Gastrocnemius medialis (tissue), 4 donors: ENCODE results near the gene AP3B1. TPM values are rescaled to one million over a fixed set of nuclear protein-coding genes. Genes with fewer than 3 reads are reported as not detected.

ENCODE experiments used
- ATAC-seq, 2 donors: fragments of 150-250 bp; one replicate each; pipeline ENCODE4 v1.9.1; 2016
- DNase-seq, 2 donors: peaks; one replicate each; pipeline ENCODE4 v3.0.0-alpha.2; 2019
- H3K27ac ChIP-seq, 4 donors: fragments of 200-600 bp; sonication (generic); 1 replicate in 1 of 4; 2 replicates in 3 of 4; pipeline ENCODE4 v1.5.1; 2016 to 2018; ENCODE audit warnings: mild to moderate bottlenecking in 2 of 4, moderate library complexity in 1 of 4
- H3K27me3 ChIP-seq, 3 donors: fragments of 200-600 bp; sonication (generic) in 2 of 3; 1 replicate in 1 of 3; 2 replicates in 2 of 3; pipeline versions ENCODE4 v1.5.1 to v1.6.0; 2016 to 2019; ENCODE audit warnings: mild to moderate bottlenecking in 1 of 3, moderate library complexity in 1 of 3
- H3K36me3 ChIP-seq, 2 donors: fragments of 200-600 bp; sonication (generic) in 1 of 2; one replicate each; pipeline ENCODE4 v1.5.1; 2017 to 2018
- H3K4me1 ChIP-seq, 2 donors: fragments of 200-600 bp; sonication (generic) in 1 of 2; one replicate each; pipeline ENCODE4 v1.5.1; 2016 to 2017; ENCODE audit warnings: mild to moderate bottlenecking in 2 of 2
- H3K4me3 ChIP-seq, 4 donors: fragments of 200-600 bp; sonication (generic) in 3 of 4; 1 replicate in 1 of 4; 2 replicates in 3 of 4; pipeline ENCODE4 v1.5.1; 2016 to 2019; ENCODE audit warnings: mild to moderate bottlenecking in 2 of 4
- H3K9me3 ChIP-seq, 3 donors: fragments of 200-600 bp; sonication (generic) in 2 of 3; 1 replicate in 1 of 3; 2 replicates in 2 of 3; pipeline ENCODE4 v1.5.1; 2016 to 2019
- POLR2A ChIP-seq, 2 donors: fragments of 450-650 bp; IDR thresholded peaks; one replicate each; pipeline ENCODE4 v1.6.1; 2017; ENCODE audit warnings: antibody characterized with exemption in 2 of 2, mild to moderate bottlenecking in 2 of 2, moderate library complexity in 2 of 2
- in situ Hi-C, 4 donors: fragments of 200-750 bp; cut with MboI; loops; one replicate each; pipeline versions ENCODE4 v1.15.0 to v1.8.0; 2017; ENCODE audit warnings: low sequenced_read_pairs in 4 of 4
- intact Hi-C: fragments of 100-400 bp; cut with DNase I; formaldehyde crosslinking; loops from one replicate; pipeline ENCODE4 v1.15.1; 2023; ENCODE audit warnings: low total_unique reads
- total RNA-seq, 4 donors: library from RNA; depleted of rRNA; stranded (reverse); fragments of >200 nt; gene quantifications; one replicate each; pipeline versions ENCODE4 v1.1.0 to v1.2.3, GENCODE V29; 2016
- TF ChIP-seq, protein P1 (sequence below), 5 experiments: fragments of 450-650 bp in 3 of 5; fragments of 200-600 bp in 2 of 5; sonication (generic) in 2 of 5; IDR thresholded peaks in 4 of 5; conservative IDR thresholded peaks in 1 of 5; 1 replicate in 4 of 5; 2 replicates in 1 of 5; pipeline ENCODE4 v1.5.1; 2016 to 2019; ENCODE audit warnings: antibody characterized with exemption in 5 of 5, mild to moderate bottlenecking in 3 of 5, moderate library complexity in 3 of 5

AP3B1 gene
- total RNA-seq, 4 donors from 2014 or later = 17.9 to 26.0 (median 22.6) TPM

DNA sequence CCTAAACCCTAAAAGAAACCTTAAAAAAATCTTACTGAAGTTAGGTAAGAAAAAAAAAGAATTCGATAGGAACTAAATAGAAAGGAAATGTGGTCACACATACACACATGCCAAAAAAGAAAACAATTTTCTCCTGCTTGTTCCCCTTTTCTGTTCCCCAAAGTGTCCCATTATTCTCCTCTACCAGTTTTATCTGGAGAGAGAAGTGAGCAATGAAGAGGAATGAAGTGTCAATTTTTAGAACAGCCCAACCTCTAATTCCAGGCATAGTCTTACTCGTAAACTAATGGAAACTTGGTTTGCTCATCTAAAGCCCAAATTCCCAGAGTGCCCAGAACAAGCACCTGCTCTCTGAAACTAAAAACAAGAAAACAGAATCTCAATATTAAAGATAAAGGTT lies 26.1 kb downstream of the AP3B1 start:
- ATAC-seq = no peak
- no peaks in the 10 kb centered on the region for H3K27me3 ChIP-seq
- no peak overlapping the region for H3K27ac ChIP-seq
- in situ Hi-C loops = no loop called here
- no peaks in the 10 kb centered on the region for H3K9me3 ChIP-seq
- intact Hi-C loops = no loop called here
- no peak for TF ChIP-seq POLR2A (IDR thresholded peaks at IDR 0.05)
- TF ChIP-seq, protein P1, sequence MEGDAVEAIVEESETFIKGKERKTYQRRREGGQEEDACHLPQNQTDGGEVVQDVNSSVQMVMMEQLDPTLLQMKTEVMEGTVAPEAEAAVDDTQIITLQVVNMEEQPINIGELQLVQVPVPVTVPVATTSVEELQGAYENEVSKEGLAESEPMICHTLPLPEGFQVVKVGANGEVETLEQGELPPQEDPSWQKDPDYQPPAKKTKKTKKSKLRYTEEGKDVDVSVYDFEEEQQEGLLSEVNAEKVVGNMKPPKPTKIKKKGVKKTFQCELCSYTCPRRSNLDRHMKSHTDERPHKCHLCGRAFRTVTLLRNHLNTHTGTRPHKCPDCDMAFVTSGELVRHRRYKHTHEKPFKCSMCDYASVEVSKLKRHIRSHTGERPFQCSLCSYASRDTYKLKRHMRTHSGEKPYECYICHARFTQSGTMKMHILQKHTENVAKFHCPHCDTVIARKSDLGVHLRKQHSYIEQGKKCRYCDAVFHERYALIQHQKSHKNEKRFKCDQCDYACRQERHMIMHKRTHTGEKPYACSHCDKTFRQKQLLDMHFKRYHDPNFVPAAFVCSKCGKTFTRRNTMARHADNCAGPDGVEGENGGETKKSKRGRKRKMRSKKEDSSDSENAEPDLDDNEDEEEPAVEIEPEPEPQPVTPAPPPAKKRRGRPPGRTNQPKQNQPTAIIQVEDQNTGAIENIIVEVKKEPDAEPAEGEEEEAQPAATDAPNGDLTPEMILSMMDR (IDR thresholded peaks at IDR 0.05 in 4 of 5, conservative IDR thresholded peaks at IDR 0.05 in 1 of 5) = no peak
- no peak overlapping the region for H3K4me3 ChIP-seq
- peaks cover 0 to 21% of the 10 kb centered on the region in 2 donors for H3K36me3 ChIP-seq
- no peak for DNase-seq
- peaks cover 7 to 9% of the 10 kb centered on the region in 2 donors for H3K4me1 ChIP-seq

DNA sequence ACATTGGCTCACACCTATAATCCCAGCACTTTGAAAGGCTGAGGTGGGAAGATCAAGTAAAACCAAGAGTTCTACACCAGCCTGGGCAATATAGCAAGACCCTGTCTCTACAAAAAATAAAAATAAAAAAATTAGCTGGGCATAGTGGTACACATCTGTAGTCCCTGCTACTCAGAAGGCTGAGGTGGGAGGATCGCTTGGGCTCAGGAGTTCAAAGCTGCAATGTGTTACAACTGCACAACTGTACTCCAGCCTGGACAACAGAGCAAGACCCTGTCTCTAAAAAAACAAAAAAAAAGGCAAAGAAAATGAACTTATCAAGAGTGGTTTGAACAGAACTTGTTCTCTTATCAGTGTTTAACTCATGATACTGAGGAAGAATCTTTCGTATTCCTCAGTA lies 29.3 kb downstream of the AP3B1 start:
- H3K36me3 ChIP-seq = peaks cover 0 to 21% of the 10 kb centered on the region in 2 donors

DNA sequence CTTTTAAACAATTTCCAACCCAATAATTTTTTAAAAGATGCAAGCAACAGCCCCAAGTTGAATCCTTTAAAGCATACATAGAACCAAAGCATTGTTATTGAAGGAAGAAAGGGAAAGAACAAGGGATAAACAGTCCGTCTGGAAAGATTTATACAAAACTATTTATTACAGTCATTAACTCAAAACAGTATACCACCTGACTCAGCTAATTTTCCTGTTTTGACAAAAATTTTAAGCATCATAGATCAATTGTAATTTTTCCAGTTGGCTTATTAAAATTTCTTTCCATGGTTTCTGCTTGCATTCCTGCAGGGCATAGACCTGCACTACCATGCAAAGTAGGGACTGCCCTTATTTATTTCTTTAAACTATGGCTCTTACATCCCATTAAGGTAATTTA lies 29.9 kb downstream of the AP3B1 start:
- no peak for TF ChIP-seq POLR2A (IDR thresholded peaks at IDR 0.05)
- TF ChIP-seq, protein P1 (IDR thresholded peaks at IDR 0.05 in 4 of 5, conservative IDR thresholded peaks at IDR 0.05 in 1 of 5) = no peak
- intact Hi-C loops = no loop called here

More for the DNA sequence above, 29.3 kb downstream of the AP3B1 start:
- Histone ChIP-seq H3K4me3 (no peak overlapping the region), H3K27me3 (no peaks in the 10 kb centered on the region), H3K4me1 (peaks cover 0 to 8% of the 10 kb centered on the region in 2 donors), H3K27ac (no peak overlapping the region), H3K9me3 (no peaks in the 10 kb centered on the region)
- in situ Hi-C loops = no loop called here
- no peak for ATAC-seq
- no peak for DNase-seq
- TF ChIP-seq, protein P1 (IDR thresholded peaks at IDR 0.05 in 4 of 5, conservative IDR thresholded peaks at IDR 0.05 in 1 of 5) = no peak
- no peak for TF ChIP-seq POLR2A (IDR thresholded peaks at IDR 0.05)
- intact Hi-C loops = no loop called here

DNA sequence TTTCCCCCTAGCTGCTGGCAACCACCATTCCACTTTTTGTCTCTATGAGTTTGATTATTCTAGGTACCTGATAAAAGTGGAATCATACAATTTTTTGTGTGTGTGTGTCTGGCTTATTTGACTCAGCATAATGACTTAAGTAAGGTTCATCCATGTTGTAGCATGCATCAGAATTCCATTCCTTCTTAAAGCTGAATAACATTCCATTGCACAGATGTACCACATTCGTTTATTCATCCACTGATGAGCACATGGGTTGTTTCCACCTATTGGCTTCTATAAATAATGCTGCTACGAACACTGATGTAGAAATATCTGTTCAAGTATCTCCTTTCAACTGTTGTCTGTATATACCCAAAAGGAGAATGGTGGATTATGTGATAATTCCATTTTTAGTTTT lies 33.7 kb downstream of the AP3B1 start:
- in situ Hi-C loops = no loop called here

More for the DNA sequence above, 29.9 kb downstream of the AP3B1 start:
- Histone ChIP-seq H3K36me3 (peaks cover 0 to 21% of the 10 kb centered on the region in 2 donors), H3K9me3 (no peaks in the 10 kb centered on the region), H3K27ac (no peak overlapping the region), H3K27me3 (no peaks in the 10 kb centered on the region), H3K4me1 (peaks cover 0 to 8% of the 10 kb centered on the region in 2 donors), H3K4me3 (no peak overlapping the region)
- ATAC-seq (no peak), DNase-seq (no peak)
- in situ Hi-C loops = no loop called here

More for the DNA sequence above, 33.7 kb downstream of the AP3B1 start:
- H3K36me3 ChIP-seq = peaks cover 0 to 15% of the 10 kb centered on the region in 2 donors
- ATAC-seq = no peak
- no peak for TF ChIP-seq POLR2A (IDR thresholded peaks at IDR 0.05)
- TF ChIP-seq, protein P1 (IDR thresholded peaks at IDR 0.05 in 4 of 5, conservative IDR thresholded peaks at IDR 0.05 in 1 of 5) = no peak
- H3K4me3 ChIP-seq = no peak overlapping the region
- DNase-seq = no peak
- no peak overlapping the region for H3K27ac ChIP-seq
- intact Hi-C loops = no loop called here
- no peaks in the 10 kb centered on the region for H3K9me3 ChIP-seq
- H3K27me3 ChIP-seq = no peaks in the 10 kb centered on the region
- H3K4me1 ChIP-seq = no peaks in the 10 kb centered on the region
